ENCODE data around the gene GYS1. TPM values are rescaled to one million over a fixed set of nuclear protein-coding genes. Genes with fewer than 3 reads are reported as not detected.

Gene GYS1
- total RNA-seq, 1 donor from 2014 or later, result 73.8 TPM

DNA sequence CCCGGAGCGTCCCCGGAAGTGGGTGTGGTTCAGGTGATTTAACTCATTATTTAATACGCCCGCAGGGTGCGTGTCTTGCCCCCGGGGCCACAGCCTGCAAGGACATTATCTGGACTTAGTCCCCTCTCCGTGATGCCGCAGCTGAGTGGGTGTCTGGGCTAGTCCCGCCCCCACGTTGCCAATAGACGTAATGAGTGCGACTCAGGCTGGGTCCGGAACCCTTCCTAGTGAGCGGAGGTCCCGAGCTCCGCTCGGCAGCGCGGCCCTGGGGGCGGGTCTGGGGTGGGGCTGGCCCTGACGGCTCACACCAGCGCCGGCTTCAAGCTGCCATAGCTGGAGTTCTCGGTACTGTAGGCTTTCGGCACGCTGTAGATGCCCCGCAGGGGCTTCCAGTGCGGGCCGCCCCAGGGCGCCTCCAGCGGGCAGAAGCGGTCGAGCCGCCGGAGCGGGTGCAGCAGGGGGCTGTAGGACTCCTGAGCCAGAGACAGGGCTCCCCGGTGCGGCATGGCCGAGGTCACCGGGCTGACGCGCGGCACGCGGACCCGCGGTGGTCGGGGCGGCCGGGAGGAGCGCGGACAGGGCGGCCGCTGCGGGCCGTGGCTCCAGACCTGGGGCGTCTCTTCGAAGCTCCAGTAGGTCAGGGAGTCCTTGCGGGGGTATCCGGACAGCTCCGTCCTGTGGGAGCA, 24.7 kb upstream of the GYS1 start:
- no peak for DNase-seq (ENCODE audit: low spot score)

DNA sequence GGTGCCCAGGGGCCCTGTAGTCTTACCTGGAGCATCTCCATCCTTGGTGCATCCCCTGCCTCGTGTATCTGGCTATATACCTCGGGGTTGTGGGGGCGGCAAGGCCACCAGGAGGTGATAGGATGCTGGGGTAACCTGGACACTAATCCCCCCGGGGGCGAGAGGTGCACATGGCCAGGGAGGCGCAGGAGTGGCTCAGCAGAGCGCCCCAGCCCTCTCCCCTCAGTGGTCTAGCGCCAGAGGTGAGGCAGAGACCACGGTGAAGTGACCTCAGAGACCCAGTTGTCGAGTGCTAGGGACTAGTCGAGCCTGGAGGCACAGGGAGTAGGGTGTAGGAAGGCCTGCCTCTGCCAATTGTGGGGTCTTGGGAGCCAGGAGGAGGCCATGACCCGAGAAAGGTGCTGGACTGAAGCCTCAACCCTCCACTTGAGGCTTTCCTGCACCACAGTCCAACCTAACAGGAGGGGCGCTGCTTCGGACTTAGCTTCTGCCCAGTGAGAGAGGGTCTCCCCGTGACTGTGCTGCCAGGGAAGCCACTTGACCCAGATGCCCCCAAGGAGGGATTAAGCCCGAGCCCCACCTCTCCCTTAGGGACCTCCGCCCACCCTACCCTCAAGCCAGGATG, 24.0 kb upstream of the GYS1 start, which contains the start of gene LHB:
LHB (minus strand) TSS at position 51 of the 625 bp plus-strand sequence; CDS start at position 41, 10 bp downstream.
- no peak for DNase-seq (ENCODE audit: low spot score)

DNA sequence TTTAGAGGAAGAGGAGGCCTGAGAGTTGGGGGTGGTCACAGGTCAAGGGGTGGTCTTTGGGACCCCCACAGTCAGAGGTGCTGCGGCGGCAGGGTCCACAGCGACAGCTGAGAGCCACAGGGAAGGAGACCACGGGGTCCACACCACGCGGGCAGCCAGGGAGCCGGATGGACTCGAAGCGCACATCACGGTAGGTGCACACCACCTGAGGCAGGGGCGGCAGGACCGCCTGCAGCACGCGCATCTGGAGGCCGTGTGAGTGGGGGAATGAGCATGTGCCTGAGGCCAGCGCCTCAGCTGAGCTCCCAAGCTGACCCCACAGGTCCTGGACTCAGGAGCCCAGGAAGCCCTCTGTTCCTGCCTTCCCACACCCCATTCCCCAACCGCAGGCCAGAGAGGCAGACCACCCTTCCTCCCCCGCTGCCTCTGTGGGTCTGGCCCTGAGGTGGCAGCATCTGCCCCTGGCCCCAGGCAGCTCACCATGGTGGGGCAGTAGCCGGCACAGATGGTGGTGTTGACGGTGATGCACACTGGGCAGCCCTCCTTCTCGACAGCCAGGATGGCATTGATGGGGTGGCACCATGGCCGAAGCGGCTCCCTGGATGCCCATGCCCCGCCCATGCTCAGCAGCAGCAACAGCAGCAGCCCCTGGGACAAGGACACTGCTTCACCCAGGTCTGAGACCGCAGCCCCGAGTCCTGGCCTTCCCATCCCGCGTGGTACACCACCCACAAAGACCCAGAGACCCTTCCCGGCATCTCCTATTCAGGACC, 23.1 kb upstream of the GYS1 start:
- DNase-seq (ENCODE audit: low spot score), result no peak

DNA sequence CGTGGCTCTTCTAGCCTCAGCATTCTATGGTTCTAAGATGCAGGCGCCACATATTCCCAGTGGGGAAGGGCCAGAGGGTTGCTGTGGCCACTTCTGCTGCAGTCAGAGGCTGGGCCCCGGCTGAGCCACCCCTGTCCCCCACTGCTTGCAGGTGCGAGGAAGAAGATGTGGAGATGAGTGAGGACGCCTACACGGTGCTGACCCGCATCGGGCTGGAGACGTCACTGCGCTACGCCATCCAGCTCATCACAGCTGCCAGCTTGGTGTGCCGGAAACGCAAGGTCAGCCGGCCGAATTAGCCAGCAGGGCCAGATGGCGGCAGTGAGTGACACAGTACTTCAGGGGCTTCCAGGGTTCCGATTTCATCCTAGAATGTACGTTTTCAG, 21.8 kb upstream of the GYS1 start:
- no peak for DNase-seq (ENCODE audit: low spot score)

DNA sequence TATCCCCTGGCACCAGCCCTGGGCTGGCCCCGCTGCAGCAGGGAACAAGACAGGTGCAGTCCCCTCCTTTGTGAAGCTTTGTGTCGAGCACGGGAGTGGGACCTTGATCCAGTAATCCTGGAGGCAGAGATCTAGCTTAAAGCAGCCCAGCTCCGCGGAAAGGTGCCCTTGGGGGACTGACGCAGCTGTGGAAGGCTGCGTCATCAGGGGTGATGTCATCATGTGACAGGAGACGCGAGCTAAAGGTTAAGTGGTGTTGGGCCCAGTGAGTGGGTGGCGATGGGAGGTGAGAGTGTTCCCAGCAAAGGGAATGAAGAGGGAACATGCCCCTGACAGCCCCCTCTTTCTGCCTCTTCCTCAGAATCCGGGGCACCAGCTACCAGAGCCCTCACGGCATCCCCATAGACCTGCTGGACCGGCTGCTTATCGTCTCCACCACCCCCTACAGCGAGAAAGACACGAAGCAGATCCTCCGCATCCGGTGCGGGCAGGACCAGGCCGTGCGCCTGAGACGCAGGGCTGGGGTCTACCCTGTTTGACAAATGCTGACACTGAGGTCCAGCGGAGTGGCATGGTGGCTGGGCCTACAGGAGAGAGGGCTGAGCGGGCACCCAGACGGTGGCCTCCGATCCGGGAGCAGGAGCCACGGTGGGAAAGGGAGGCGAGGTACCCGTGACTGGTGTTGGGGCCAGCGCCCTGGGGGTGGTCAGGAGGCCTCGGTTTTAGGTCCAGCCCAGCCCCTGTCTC, 21.2 kb upstream of the GYS1 start:
- no peak for DNase-seq (ENCODE audit: low spot score)

DNA sequence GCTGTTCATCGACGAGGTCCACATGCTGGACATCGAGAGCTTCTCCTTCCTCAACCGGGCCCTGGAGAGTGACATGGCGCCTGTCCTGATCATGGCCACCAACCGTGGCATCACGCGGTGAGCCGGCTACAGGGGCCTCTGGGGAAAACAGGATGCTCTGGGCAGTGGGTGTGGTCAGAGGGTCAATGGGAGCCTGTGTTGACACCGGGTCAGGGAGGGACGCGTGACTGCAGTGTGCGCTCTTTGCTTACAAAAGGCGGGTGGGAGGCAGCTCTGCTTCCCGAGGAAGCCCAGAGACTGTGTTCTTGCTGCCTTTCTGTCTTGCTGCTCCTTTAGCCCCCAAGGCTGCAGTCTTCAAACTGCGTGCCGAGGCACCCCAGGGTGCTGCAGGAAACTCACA, 18.1 kb upstream of the GYS1 start:
- DNase-seq (ENCODE audit: low spot score), result no peak

DNA sequence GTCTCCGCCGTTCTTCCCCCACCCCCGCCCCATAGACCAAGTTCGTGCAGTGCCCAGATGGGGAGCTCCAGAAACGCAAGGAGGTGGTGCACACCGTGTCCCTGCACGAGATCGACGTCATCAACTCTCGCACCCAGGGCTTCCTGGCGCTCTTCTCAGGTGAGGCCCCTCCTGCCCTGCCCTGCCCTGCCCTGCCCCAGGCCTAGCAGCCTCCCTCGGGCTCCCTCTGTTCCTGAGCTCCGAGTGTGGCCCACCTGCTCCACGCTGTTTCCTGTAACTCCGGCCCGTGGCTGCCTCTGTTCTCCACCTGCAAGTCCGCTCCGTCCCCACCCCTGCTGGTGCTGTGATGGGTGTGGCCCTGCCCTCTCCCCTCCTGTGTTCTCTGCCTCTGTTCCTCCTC, 17.3 kb upstream of the GYS1 start:
- DNase-seq (ENCODE audit: low spot score), result no peak

DNA sequence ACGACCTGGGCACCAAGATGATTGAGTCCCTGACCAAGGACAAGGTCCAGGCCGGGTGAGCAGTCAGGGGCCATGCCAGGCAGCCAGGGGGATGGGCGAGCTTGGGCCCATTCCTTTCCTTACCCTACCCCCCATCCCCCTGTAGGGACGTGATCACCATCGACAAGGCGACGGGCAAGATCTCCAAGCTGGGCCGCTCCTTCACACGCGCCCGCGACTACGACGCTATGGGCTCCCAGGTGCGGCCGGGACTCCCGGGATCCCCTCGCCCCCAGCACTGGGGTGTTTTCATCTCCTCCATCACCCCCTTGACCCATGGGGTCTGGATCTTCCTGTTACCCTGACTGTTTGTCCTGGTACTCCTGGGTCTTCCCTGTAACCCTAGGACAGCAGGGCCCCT, 16.7 kb upstream of the GYS1 start:
- no peak for DNase-seq (ENCODE audit: low spot score)

DNA sequence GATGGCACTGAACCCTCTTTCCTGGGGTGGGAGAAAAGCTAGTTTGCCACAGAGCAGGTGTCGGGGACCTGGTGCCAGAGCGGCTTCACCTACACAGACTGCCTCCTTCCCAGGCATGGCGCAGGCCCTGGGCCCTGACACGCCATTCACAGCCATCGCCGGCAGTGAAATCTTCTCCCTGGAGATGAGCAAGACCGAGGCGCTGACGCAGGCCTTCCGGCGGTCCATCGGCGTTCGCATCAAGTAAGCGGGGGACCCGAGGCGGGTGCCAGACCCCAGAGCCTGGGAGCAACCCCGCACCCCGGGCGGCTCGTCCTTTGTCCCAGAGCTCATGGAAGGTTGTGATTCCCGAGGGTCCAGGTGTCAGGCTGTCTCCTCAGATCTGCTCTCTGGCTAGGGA, 13.8 kb upstream of the GYS1 start:
- DNase-seq (ENCODE audit: low spot score), result no peak

DNA sequence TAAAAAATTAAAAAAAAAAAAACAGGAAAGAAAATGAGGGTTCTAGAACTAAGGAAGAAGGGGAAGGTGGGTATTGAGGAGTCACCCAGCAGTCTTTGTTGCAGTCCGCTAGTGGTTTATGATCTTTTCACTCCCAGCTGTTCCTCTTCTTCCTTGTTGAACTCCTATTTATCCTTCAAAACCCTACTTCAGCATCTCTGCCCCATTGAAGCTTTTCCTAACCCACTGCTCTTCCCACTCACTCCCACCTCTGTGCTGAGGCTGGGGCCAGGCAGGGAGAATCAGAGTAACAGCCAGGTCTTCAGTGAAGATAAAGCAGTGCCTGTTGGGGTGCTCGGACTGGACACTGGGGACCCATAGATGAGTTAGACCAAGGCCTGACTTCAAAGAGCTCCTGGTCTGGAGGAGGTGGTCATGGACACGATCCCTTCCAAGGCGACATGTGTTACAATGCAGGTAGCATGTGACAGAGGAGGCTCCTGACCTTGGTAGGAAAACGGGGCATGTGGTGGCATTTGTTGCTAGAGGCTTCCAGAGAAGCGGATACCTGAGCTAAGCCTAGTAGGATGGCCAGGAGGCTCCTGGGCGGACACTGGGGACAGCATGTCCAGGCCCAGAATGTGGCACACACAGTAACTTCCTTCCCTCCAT, 12.0 kb upstream of the GYS1 start:
- no peak for DNase-seq (ENCODE audit: low spot score)

DNA sequence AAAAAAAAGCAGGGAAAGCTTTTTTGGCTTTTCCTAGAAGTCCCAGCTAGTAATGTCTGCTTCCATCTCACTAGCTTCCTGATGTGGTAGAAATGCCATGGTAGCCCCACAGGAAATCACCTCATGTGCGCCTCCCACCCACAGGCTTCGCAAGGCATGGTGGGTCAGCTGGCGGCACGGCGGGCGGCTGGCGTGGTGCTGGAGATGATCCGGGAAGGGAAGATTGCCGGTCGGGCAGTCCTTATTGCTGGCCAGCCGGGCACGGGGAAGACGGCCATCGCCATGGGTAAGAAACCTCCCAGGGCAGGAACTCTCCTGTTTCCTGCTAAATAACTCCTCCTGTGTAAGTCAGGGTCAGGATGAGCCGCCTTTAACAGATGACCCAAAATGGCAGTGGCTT, 11.0 kb upstream of the GYS1 start:
- DNase-seq (ENCODE audit: low spot score), result no peak

DNA sequence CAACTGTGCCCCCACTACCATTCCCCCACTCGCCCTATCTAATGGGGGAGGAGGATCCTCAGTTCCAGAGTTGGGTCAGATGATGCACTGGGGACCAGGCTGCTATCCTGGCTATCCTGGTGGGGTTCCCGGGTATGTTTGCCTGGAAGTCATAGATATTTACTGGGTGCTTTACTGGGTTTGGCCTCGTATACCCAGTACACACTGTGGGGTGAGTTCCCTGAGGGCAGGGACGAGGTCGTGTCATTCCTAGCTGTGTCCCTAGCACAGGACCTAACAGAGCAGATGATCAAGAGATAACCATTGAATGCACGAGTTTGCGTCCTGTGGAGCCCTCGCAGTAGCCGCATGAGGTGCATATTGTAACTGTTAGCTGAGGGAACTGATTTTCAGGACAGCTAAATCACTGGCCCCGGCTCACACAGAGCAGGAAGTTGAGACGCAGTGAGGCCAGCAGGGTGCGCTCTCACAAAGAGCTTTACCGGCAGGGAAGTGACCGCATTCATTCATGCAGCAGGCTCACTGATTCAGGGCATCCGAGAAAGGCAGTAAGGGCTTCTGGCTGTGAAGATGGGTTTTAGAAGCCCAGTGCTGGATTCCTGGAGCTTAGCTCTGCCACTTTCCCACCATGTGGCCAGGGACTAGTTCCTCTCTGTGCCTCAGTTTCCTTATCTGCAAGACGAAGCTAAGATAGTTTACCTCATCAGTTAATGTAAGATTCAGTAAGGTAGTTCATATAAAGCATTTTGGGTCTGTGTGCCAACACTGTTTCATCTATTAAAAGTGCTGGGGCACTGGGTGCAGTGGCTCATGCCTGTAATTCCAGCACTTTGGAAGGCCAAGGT, 6.6 kb upstream of the GYS1 start:
- no peak for DNase-seq (ENCODE audit: low spot score)

DNA sequence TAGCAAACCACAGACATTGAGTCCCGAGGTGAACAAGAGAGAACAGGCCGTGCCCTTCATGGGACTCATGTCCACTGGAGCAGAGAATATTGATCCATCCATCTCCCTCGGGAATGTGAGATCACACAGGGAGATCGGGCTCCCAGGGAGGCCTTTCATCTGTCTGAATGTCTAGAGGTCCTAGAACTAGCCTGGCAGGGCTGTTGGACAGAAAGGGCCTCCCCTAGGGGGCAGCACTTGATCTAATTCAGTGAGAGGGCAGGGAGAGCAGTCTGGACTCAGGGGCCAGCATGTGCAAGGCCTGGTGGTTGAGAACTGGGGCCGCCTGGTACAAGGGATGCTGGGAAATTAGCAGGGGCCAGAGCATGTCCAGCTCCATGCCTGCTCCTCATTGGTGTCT, 4.9 kb upstream of the GYS1 start:
- no peak for DNase-seq (ENCODE audit: low spot score)

DNA sequence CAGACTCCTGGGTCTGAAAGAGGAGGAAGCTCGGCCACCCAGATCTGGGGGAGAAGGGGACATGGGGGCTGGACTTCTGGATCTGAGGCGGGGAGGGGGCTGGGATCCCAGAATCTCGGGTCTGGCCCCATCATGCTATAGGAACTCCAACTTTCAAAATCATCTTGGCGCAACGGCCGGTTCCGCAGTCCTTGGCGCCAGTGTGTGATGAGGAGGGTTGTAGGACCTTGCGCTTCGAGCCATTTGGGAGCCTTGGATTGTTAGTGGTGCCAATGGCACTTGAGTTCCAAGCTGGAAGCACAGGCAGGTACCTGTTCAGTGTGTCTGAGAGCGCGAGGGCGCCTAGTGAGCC, 902 bp upstream of the GYS1 start:
- no peak for DNase-seq (ENCODE audit: low spot score)

DNA sequence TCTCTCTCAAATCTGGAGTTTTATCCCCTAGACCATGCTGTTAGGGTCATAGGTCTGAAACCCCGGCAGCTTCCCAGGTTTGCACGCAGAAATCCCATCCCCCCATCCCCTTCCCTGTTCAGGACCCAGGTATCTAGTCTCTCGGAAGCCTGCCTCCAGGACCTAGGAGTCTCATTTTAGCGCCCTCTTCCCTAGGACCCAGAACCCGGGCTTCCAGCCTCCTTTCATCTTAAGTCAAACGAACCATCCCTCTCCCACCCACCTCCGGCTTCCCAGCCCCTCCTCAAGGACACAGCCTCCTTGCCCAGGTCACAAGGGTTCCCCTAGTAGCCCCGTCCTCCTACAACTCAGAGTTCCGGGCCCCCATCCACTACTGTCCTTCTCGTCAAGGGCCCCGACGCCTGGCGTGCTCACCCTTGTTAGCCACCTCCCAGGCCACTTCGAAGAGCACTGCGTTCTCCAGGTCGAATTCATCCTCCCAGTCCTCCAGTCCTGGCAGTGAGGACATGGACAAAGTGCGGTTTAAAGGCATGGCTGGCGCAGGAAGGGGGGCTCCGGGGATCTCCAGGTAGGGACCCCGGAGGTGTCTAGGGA, 431 bp downstream of the GYS1 start:
- no peak for DNase-seq (ENCODE audit: low spot score)

DNA sequence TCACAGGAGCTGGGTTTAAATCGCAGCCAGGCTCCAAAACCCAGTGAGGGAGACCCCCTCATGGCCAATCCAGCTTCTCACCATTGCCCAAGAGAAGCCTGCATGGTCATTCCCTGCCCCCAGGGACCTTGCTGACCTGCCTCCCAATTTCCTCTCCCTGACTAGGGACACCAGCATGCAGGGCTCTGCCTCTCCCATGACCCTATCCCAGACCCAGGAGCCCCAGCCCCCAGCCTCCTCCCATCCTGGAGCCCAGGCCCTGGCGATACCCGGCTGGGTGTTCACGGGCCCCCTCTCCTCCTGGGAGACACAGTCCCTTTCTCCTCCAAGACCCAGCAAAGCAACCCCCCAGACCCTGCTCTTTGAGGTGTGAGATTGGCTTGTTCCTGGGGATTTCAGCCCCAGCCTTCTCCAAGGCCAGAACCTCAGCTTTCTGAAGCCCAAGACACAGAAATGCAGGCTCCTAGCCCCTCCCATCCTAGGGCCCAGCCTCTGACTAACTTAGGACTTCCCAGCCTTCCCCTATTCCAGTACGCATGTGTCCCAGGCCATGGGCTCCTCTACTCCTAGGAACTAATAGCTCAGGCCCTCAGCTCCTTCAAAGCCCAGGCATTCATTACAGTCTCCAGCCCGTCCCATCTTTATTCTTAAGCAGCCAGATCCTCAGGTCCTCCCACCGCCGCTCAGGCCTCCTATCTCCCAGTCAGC, 1.1 kb downstream of the GYS1 start:
- peak; percentile 81 for DNase-seq (ENCODE audit: low spot score)

DNA sequence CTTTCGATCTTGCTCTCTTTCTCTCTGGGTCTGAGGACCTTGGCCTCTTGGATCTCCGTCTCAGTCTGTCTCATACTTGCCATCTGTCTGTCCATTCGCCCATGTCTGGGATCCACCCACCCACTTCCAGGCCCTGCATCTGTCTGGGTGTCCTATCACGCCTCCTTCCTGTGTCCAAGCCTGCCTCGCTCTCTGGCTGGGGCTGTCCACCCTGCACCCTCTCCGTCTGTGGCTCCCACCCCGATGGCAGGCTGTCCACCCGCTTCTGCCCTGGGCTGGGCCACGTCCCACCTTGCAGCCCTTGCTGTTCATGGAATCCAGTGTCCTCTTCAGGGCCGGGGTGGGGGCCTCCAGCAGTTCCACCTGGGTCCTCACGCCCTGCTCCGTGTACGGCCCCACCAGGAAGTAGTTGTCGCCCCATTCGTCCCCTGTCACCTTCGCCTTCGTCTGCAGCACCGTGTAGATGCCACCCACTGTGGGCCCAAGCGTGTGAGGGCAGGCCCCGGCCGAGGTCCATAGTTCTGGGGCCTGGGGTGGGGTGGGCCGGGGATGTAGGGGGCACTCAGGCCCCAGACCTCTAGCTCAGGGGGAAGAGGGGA, 2.0 kb downstream of the GYS1 start:
- no peak for DNase-seq (ENCODE audit: low spot score)

DNA sequence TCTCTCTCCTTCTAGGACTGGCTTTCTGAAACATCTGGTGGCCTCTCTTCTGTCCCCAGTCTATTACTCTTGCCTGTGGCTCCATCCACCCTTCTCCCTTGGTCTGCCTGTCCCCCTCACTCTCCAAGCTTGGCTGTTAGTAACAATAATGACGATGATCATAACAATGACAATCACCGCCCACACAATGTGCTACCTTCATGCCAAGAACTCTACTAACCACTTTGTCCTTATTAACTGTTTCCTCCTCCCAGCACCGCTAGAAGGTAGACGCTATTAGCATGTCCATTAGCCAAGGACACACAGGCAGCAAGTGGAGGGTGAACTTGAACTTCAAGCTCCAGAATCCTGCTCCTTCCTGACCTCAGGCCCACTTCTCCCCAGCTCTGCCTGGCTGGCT, 2.7 kb downstream of the GYS1 start:
- no peak for DNase-seq (ENCODE audit: low spot score)

DNA sequence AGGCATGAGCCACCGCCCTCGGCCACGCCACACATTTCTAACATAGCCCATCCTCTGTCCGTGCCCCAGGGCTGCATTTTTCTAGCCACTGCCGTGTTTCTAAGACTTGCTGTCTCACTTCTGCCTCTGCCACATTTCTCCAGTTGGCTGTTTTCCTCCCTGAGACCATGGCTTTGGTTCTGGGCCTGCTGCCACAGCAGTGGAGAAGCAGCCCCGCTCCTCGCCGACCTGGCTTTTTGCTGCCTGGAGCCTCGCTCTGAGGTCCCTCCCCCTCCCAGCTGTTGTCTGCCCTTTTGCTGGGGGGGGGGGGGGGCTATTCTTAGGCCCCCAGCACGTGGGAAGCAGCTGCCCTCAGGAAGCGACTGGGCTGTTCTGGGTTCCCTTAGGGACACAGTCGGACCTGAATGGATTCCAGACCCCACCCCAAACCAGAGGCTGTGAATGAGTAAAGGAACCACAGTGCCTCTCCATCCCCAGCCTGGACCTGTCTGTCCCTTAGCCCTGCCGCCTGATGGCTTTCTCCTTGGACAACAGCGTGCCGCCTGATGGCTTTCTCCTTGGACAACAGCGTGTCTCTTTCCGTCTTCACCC, 3.3 kb downstream of the GYS1 start:
- no peak for DNase-seq (ENCODE audit: low spot score)
